GM23338 (cell line): ENCODE measurements around the gene JOSD1.

ENCODE experiments used
- CREB1 ChIP-seq: fragments of 250-450 bp; sonication (Bioruptor Pico); IDR thresholded peaks from 2 replicates; pipeline ENCODE4 v1.5.0; 2020; ENCODE audit warnings: low read depth, mild to moderate bottlenecking, moderate library complexity
- CTCF ChIP-seq, 2 experiments: fragments of 200-600 bp in 1 of 2; sonication (generic) in 1 of 2; conservative IDR thresholded peaks; 2 replicates each; pipeline versions ENCODE4 v1.5.1 to v1.6.1; 2016 to 2017; ENCODE audit warnings: antibody characterized with exemption in 2 of 2, low read depth in 2 of 2, mild to moderate bottlenecking in 2 of 2, moderate library complexity in 1 of 2
- EZH2 ChIP-seq: fragments of 200-600 bp; sonication (generic); IDR thresholded peaks from one replicate; pipeline ENCODE4 v1.8.0; 2017; ENCODE audit warnings: antibody characterized with exemption, mild to moderate bottlenecking, low read depth; ENCODE audit not compliant: unreplicated experiment
- POLR2AphosphoS5 ChIP-seq: IDR thresholded peaks from 2 replicates; pipeline ENCODE4 v1.6.1; 2016; ENCODE audit warnings: antibody characterized with exemption, low read depth
- REST ChIP-seq: IDR thresholded peaks from one replicate; pipeline ENCODE4 v1.6.1; 2018; ENCODE audit warnings: antibody characterized with exemption; ENCODE audit not compliant: unreplicated experiment
- ZNF331 ChIP-seq: fragments of 250-450 bp; sonication (Bioruptor Pico); IDR thresholded peaks from 2 replicates; pipeline ENCODE4 v1.5.0; 2020; ENCODE audit warnings: low read depth, mild to moderate bottlenecking, moderate library complexity

- TF ChIP-seq REST (no peak), POLR2AphosphoS5 (no peak), CTCF (conservative IDR thresholded peaks at IDR 0.05; ENCODE audit: low read depth in 2 of 2) (no peak), CREB1 (no peak), EZH2 (no peak), ZNF331 (CRISPR knock-in tag) (no peak)
These were observed 44.2 kb upstream of the JOSD1 start for GRCh38 chr22:38744981-38745380.
